AG09309 (cell line): ENCODE data around the gene FXYD6.
A peak's percentile ranks its signal among the peaks of the same experiment; 100 is the strongest.
"Not testable (repeated sequence)": the region's sequence is repeated elsewhere in the genome, so short reads cannot be mapped to it uniquely, and the experiment has no call there.

Experiments used
- DNase-seq: peaks from one replicate; pipeline ENCODE4 v3.0.0-alpha.2; 2010; ENCODE audit warnings: low read depth
- H3K4me3 ChIP-seq: 2 replicates; pipeline ENCODE4 v1.5.1; 2011; ENCODE audit warnings: mild to moderate bottlenecking, low read depth, low read length, moderate library complexity; ENCODE audit not compliant: control insufficient read depth
- TF ChIP-seq, protein P1 (sequence below): IDR thresholded peaks from 2 replicates; pipeline ENCODE4 v1.5.1; 2011; ENCODE audit warnings: mild to moderate bottlenecking, low read depth, low read length, inconsistent platforms; ENCODE audit not compliant: insufficient read depth, control insufficient read depth; ENCODE audit errors: missing control alignments

The FXYD6 gene

DNA sequence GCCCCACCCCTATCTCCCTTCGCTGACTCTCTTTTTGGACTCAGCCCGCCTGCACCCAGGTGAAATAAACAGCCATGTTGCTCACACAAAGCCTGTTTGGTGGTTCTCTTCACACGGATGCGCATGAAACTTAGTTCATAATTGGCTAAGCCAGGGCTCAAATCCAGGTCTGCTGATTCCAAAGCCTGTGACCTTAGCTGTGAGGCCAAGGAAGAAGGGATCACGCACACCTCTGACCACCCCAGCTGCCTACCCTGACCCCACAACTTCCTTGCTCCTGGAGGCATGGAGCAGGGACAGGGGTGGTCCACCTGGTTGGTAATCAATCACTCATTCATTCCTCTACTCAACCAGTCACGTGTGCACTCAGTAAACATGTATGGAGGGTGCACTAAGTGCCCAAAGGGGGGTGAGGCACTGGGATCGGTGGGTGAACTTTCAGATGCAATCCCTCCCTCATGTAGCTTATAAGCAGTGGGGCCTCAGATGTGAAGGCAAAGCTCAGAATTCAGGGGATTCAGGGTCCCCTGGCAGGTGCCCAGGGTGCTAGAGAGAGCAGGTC is 62.2 kb downstream of the FXYD6 start:
- DNase-seq = no peak
- TF ChIP-seq, protein P1, sequence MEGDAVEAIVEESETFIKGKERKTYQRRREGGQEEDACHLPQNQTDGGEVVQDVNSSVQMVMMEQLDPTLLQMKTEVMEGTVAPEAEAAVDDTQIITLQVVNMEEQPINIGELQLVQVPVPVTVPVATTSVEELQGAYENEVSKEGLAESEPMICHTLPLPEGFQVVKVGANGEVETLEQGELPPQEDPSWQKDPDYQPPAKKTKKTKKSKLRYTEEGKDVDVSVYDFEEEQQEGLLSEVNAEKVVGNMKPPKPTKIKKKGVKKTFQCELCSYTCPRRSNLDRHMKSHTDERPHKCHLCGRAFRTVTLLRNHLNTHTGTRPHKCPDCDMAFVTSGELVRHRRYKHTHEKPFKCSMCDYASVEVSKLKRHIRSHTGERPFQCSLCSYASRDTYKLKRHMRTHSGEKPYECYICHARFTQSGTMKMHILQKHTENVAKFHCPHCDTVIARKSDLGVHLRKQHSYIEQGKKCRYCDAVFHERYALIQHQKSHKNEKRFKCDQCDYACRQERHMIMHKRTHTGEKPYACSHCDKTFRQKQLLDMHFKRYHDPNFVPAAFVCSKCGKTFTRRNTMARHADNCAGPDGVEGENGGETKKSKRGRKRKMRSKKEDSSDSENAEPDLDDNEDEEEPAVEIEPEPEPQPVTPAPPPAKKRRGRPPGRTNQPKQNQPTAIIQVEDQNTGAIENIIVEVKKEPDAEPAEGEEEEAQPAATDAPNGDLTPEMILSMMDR = no peak
- H3K4me3 ChIP-seq = no peak overlapping the region

DNA sequence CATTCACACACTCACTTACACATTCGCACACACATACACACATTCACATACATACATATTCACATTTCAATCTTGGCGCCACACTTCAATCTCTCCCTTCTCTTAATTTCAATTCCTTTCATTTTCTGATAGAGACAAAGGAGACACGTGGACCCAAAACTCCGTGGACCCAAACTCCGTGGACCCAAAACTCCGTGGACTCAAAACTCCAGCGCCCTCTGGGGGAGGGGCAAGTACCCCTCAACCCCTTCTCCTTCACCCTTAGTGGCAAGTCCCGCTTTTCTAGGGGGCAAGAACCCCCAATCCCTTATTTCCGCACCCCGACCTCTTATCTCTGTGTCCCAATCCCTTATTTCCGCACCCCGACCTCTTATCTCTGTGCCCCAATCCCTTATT is 66.4 kb downstream of the FXYD6 start:
- H3K4me3 ChIP-seq, DNase-seq: not testable (repeated sequence)

DNA sequence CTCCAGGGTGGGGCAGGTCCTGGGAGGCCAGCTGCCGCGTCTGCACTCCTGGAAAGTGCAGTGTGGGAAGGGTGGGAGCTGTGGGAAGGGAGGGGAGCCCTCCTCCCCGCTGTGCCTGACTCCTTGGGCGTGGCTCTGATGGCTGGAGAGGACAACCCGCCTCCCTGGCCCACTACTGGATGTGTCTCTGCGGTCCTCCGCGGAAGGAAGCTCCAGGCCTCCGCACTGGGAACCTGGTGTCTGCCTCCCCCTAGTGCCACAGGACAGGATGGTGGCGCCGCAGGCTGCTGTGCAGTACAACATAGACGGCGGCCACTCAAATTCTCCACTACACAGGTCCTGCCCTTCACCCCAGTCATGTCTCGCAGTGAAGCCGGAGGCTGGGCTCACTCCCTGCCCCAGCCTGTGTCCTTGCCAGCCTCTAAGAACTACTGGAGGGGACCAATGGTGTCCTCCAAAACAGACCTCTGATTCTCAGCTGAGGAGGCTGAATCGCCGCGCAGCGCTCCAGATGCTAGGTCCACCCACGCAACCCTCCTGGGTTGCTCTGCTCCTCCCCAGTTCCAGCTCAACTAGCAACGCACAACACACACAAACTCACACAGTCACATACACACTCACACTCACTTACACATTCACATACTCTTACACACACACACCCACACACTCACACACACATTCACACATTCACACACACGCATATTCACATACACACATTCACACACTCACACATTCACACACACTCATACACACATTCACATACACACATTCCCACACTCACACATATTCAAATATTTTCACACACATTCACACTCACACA is 67.0 kb downstream of the FXYD6 start:
- no peak for DNase-seq
- H3K4me3 ChIP-seq = no peak overlapping the region
- TF ChIP-seq, protein P1 = peak; percentile 24

DNA sequence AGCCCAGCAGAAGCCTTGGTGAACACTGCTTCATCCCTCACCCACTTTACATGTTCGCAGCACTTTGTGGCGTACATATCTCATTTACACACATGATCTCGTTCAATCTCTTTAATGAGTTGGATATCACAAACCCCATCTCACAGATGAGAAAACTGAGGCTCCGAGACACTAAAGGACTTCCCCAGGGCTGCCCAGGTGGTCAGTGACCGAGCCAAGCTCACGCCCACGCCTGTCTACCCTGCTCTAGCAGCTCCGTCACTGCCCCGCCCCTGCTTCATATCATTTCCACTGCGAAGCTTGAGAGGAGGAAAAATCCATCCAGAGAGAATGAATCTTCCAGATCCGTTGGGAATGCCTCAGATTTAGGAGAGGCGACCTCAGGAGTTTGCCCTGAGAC is 67.7 kb downstream of the FXYD6 start:
- no peak overlapping the region for H3K4me3 ChIP-seq
- no peak for DNase-seq
- TF ChIP-seq, protein P1 = no peak

DNA sequence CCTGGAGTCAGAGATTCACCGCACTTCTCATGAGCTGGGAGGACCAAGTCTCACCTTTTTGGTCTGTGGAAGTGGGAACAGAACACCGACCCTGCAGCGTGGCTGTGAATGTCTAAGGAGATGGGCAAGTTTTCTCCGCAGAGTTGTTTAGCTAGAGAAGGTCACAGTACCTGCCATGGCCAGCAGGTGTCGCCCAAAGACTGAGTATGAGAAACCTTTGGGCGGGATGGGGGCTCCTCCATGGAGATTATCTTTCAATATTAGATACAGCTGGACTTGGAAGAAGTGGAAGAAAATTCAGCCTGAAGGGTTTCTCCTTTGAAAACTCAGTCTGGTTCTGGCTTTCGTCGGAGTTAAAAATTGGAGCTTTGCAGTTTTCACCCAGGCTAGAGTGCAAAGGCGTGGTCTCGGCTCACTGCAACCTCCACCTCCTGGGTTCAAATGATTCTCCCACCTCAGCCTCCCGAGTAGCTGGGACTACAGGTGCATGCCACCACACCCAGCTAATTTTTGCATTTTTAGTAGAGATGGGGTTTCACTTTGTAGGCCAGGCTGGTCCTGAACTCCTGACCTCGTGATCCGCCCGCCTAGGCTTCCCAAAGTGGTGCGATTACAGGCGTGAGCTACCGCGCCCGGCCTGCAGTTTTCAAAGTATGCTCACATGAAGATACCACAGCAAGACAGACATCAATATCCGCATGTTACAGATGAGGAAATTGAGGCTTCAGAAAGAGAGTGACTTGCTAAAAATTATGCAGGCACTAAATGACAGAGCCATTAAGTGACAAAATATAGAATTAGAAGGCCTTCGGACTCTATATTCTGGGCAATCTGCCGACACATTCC is 68.8 kb downstream of the FXYD6 start:
- TF ChIP-seq, protein P1 = peak; percentile 89
- H3K4me3 ChIP-seq = no peak overlapping the region
- no peak for DNase-seq

DNA sequence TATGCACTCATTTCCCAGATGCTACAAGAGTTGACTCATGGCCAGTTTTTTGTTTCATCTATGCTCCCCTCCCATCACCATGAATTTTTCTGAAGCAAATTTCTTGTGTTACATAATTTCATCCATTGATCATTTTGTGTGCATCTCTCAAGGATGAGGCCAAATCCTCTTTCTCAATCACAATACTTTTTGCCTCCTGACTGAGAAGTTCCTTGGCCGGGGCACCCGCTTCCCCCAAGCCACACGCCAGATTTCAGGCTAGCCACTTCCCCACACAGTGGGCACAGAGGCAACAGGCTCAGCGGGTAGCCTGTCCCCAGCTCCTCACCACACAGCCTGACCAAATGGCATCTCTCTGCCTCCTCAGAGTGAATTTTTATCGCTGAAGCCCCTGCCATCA is 69.6 kb downstream of the FXYD6 start:
- no peak overlapping the region for H3K4me3 ChIP-seq
- TF ChIP-seq, protein P1 = no peak
- no peak for DNase-seq

DNA sequence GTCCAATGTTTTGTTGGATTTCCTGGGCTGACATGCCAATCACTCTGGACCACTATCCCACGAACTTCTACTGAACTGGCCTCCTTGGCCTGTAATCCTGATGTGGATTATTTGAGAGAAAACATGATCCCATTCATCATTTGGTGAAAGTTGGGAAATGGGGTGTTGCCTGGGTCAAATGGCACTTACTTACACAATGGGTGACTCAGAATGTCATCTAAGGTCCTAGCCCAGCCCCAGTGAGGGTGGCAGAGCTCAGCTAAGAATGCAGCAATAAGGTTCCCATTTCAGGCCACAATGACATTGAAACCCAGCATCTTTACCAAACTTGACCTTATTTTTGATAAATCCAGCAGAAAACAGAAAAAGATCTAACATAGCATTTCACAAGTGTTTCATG is 71.4 kb downstream of the FXYD6 start:
- TF ChIP-seq, protein P1 = no peak
- no peak for DNase-seq
- no peak overlapping the region for H3K4me3 ChIP-seq
